RWPE2 (cell line): ENCODE data around the gene C1orf87.

Experiments used
- ATAC-seq: fragments of 200-7000 bp; cut with Tn5 transposase; 3 replicates; pipeline ENCODE4 v1.9.1; 2021; ENCODE audit warnings: low read depth
- DNase-seq: peaks from one replicate; pipeline ENCODE4 v3.0.0-alpha.2; 2020; ENCODE audit warnings: low spot score
- H3K27ac ChIP-seq: fragments of 450-650 bp; 2 replicates; pipeline ENCODE4 v1.5.1; 2017; ENCODE audit warnings: mild to moderate bottlenecking; ENCODE audit not compliant: poor library complexity, severe bottlenecking
- H3K27me3 ChIP-seq: fragments of 250-450 bp; sonication (Bioruptor Pico); 2 replicates; pipeline ENCODE4 v1.5.1; 2021; ENCODE audit warnings: mild to moderate bottlenecking, moderate library complexity; ENCODE audit not compliant: insufficient read depth, poor library complexity, severe bottlenecking
- H3K36me3 ChIP-seq: fragments of 250-450 bp; sonication (Bioruptor Pico); 2 replicates; pipeline ENCODE4 v1.5.1; 2020; ENCODE audit warnings: low read depth, mild to moderate bottlenecking, moderate library complexity
- H3K4me1 ChIP-seq: fragments of 250-450 bp; sonication (Bioruptor Pico); 2 replicates; pipeline ENCODE4 v1.5.1; 2021; ENCODE audit warnings: mild to moderate bottlenecking, moderate library complexity; ENCODE audit not compliant: insufficient read depth, poor library complexity, severe bottlenecking
- H3K4me3 ChIP-seq: fragments of 250-450 bp; sonication (Bioruptor Pico); 2 replicates; pipeline ENCODE4 v1.5.1; 2021; ENCODE audit warnings: mild to moderate bottlenecking, moderate library complexity; ENCODE audit not compliant: severe bottlenecking
- H3K9me3 ChIP-seq: fragments of 250-450 bp; sonication (Bioruptor Pico); 2 replicates; pipeline ENCODE4 v1.5.1; 2021; ENCODE audit warnings: mild to moderate bottlenecking, moderate library complexity; ENCODE audit not compliant: severe bottlenecking
- CTCF ChIP-seq: fragments of 450-650 bp; IDR thresholded peaks from one replicate; pipeline ENCODE4 v1.5.1; 2017; ENCODE audit warnings: mild to moderate bottlenecking, moderate library complexity; ENCODE audit not compliant: poor library complexity, severe bottlenecking

C1orf87 gene

DNA sequence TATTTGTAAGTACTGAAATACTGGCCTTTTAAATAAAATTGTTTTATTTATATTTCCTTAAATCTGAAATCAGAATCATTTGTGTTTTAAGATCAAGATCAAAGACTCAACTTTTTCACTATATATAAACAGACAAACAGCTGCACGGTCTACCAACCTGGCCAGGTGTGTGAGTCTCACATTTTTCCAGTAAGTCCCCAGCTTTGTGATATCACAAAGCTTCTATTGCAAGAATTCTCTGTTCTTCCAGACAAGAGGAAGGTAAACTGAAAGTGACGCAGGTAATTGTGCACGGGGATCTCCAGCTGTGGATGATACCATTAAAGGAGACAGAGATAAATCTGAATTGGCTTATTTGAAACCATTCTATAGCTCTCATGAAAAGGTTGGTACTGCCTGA is 105.8 kb downstream of the C1orf87 start:
- no peaks in the 10 kb centered on the region for H3K27me3 ChIP-seq
- no peaks in the 10 kb centered on the region for H3K4me1 ChIP-seq
- TF ChIP-seq CTCF = no peak
- no peak for DNase-seq
- no peak overlapping the region for H3K4me3 ChIP-seq
- no peaks in the 10 kb centered on the region for H3K36me3 ChIP-seq
- no peaks in the 10 kb centered on the region for H3K9me3 ChIP-seq
- H3K27ac ChIP-seq = no peak overlapping the region
- ATAC-seq = no peak

GRCh38 chr1:59967141-59967697 is 106.4 kb downstream of the C1orf87 start:
- DNase-seq (no peak), ATAC-seq (no peak)
- Histone ChIP-seq H3K36me3 (no peaks in the 10 kb centered on the region), H3K9me3 (no peaks in the 10 kb centered on the region), H3K4me1 (no peaks in the 10 kb centered on the region), H3K27me3 (no peaks in the 10 kb centered on the region), H3K27ac (no peak overlapping the region), H3K4me3 (no peak overlapping the region)
- no peak for TF ChIP-seq CTCF

- H3K9me3 ChIP-seq = no peaks in the 10 kb centered on the region
- no peaks in the 10 kb centered on the region for H3K4me1 ChIP-seq
- H3K27me3 ChIP-seq = no peaks in the 10 kb centered on the region
- no peak overlapping the region for H3K27ac ChIP-seq
- H3K4me3 ChIP-seq = no peak overlapping the region
- no peak for TF ChIP-seq CTCF
- ATAC-seq (no peak), DNase-seq (no peak)
- no peaks in the 10 kb centered on the region for H3K36me3 ChIP-seq
Observed at GRCh38 chr1:59952065-59952464, 121.5 kb downstream of the C1orf87 start.

DNA sequence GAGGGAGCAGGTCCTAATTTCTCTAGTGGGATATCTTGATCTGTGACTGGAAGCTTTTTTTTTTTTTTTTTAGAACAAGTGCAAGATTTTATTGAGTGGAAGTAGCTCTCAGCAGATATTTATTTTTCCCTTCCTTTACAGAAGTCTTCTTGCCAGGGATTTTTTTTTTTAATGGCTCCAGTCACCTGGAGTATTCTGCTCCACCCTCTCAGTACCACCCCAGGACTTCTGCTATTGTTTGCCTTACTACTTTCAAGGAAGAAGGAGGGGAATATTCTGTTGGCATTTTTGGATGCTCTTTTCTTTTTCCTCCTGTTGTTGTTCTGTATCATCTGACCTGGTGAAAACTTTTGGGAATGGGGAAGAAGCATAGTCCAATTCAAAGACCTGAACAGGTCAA is 123.9 kb downstream of the C1orf87 start:
- Histone ChIP-seq H3K36me3 (no peaks in the 10 kb centered on the region), H3K4me1 (no peaks in the 10 kb centered on the region), H3K9me3 (no peaks in the 10 kb centered on the region), H3K27me3 (no peaks in the 10 kb centered on the region), H3K4me3 (no peak overlapping the region), H3K27ac (no peak overlapping the region)
- DNase-seq (no peak), ATAC-seq (no peak)
- TF ChIP-seq CTCF = no peak

- ATAC-seq (no peak), DNase-seq (no peak)
- Histone ChIP-seq H3K27me3 (no peaks in the 10 kb centered on the region), H3K36me3 (no peaks in the 10 kb centered on the region), H3K4me3 (no peak overlapping the region), H3K9me3 (no peaks in the 10 kb centered on the region), H3K4me1 (no peaks in the 10 kb centered on the region), H3K27ac (no peak overlapping the region)
- TF ChIP-seq CTCF = no peak
Observed at GRCh38 chr1:59948990-59949389, 124.6 kb downstream of the C1orf87 start.
